Heart right ventricle (tissue), 16 donors: ENCODE results near the gene LINC01488. TPM values are rescaled to one million over a fixed set of nuclear protein-coding genes. Genes with fewer than 3 reads are reported as not detected.

Source experiments
- ATAC-seq, 8 donors: fragments of 200-7000 bp; cut with Tn5 transposase; one replicate each; pipeline ENCODE4 v1.9.1; 2020; ENCODE audit warnings: mild to moderate bottlenecking in 8 of 8, moderate library complexity in 8 of 8, moderate number of reproducible peaks in 1 of 8
- DNase-seq, 2 donors: peaks; one replicate each; pipeline ENCODE4 v3.0.0-alpha.2; 2020
- H3K27ac ChIP-seq, 10 donors: fragments of 200-600 bp; sonication (generic) in 2 of 10; one replicate each; pipeline versions ENCODE4 v1.5.0 to v1.8.0; 2020 to 2022; ENCODE audit warnings: mild to moderate bottlenecking in 3 of 10
- H3K27me3 ChIP-seq, 7 donors: fragments of 200-600 bp; one replicate each; pipeline ENCODE4 v1.8.0; 2021 to 2022; ENCODE audit warnings: mild to moderate bottlenecking in 2 of 7
- H3K36me3 ChIP-seq, 9 donors: fragments of 200-600 bp; sonication (generic) in 1 of 9; one replicate each; pipeline versions ENCODE4 v1.5.0 to v1.8.0; 2020 to 2022; ENCODE audit warnings: mild to moderate bottlenecking in 2 of 9
- H3K4me1 ChIP-seq, 9 donors: fragments of 200-600 bp; sonication (generic) in 1 of 9; one replicate each; pipeline versions ENCODE4 v1.5.0 to v1.8.0; 2020 to 2022; ENCODE audit warnings: mild to moderate bottlenecking in 4 of 9
- H3K4me3 ChIP-seq, 10 donors: fragments of 200-600 bp; sonication (generic) in 2 of 10; one replicate each; pipeline versions ENCODE4 v1.5.0 to v1.8.0; 2020 to 2022; ENCODE audit warnings: mild to moderate bottlenecking in 7 of 10, moderate library complexity in 2 of 10
- H3K9me3 ChIP-seq, 11 donors: fragments of 200-600 bp in 10 of 11; sonication (generic) in 2 of 11; one replicate each; pipeline versions ENCODE4 v1.5.0 to v1.8.0; 2013 to 2022; ENCODE audit warnings: mild to moderate bottlenecking in 2 of 11, control low read depth in 1 of 11, moderate library complexity in 1 of 11
- CTCF ChIP-seq, 9 donors: fragments of 200-600 bp; sonication (generic) in 2 of 9; IDR thresholded peaks; one replicate each; pipeline versions ENCODE4 v1.5.0 to v1.8.0; 2021 to 2022; ENCODE audit warnings: antibody characterized with exemption in 9 of 9, mild to moderate bottlenecking in 5 of 9, moderate library complexity in 1 of 9
- WGBS, 2 donors: extraction: QIAGEN DNeasy Blood & Tissue Kit; methylation state at CpG; one replicate each; pipeline ENCODE4 v1.1.7; 2013; ENCODE audit warnings: inconsistent platforms in 1 of 2; 5-methylcytosine and 5-hydroxymethylcytosine counted together
- intact Hi-C, 10 donors: fragments of 100-400 bp; cut with DNase I; formaldehyde crosslinking; loops; one replicate each; pipeline versions ENCODE4 v1.11.1 to v1.14.2; 2022
- polyA plus RNA-seq, 2 donors: library from polyadenylated mRNA; stranded (reverse); fragments of 200-250 nt; gene quantifications; one replicate each; pipeline ENCODE4 v1.2.3, GENCODE V29; 2013
- total RNA-seq, 10 donors: library from RNA; stranded (reverse); fragmentation: NEBNext Ultra II Directional in 3 of 10; extraction: Animal tissue kit (Norgen Biotek cat#: 25700) in 3 of 10; gene quantifications; one replicate each; pipeline versions ENCODE4 v1.2.1 to v1.2.4, GENCODE V29; 2021 to 2023
- donor health status: Arrhythmogenic right ventricular cardiomyopathy.
- donor health status: ischemic (EF 13 %, LVEDD 7.1; RV severe dilation, severe dysfunction).
- donor health status: healthy with polysubstance abuse.
- donor health status: DM: no; HTN: yes; CAD: no.
- donor health status: DM: no; HTN: no; CAD: no.
- donor health status: ischemic (EF 25% LVEDD 6.9; RV normal size, moderate dysfunction).
- donor health status: ischemic (EF 25% LVEDD 5.7; RV mildly dilated, moderate dysfunction).
- donor health status: healthy.
- donor health status: DM: yes; HTN: yes; CAD: no.
- donor health status: Ischemic cardiomyopathy.
- donor health status: ischemic (EF 35%, LVEDD 5.7; RV mildly dilated, moderate dysfunction).
- donor health status: nonischemic (EF 11% LVEDD 7.7; RV severe dilation, severe dysfunction).
- donor health status: DM: yes; HTN: yes; CAD: no.
- donor health status: PGD.
- donor health status: ischemic (EF 29% LVEDD 5.4; RV normal size, mild dysfunction).
- donor health status: nonischemic (EF 23%, LVEDD 6.1; RV moderate dilation, normal function).

LINC01488 gene
- total and polyA plus RNA-seq, 12 donors = 0.03 to 0.59 (median 0.15) TPM; not detected in 4

- peak overlapping the region in 9 of 10 donors; percentile 46 to 82 (median 70) for H3K27ac ChIP-seq
- H3K9me3 ChIP-seq = no peaks in the 10 kb centered on the region
- ATAC-seq = peak; percentile 59 to 91 (median 76)
- H3K4me3 ChIP-seq = no peak overlapping the region
- intact Hi-C loops = loop anchor here in 2 of 10 donors (10.0 kb wide), 2 partner anchors 345 to 365 kb away; no protein-coding TSS in a partner anchor
- no peak for TF ChIP-seq CTCF (IDR thresholded peaks at IDR 0.05)
- 52 to 56% methylated on average over 19 of the region's 19 CpGs for WGBS, 2 donors
- no peaks in the 10 kb centered on the region for H3K36me3 ChIP-seq
- peaks cover 14 to 27% (median 17%) of the 10 kb centered on the region in 9 donors for H3K4me1 ChIP-seq
- peak; percentile 55 to 58 for DNase-seq
- no peaks in the 10 kb centered on the region for H3K27me3 ChIP-seq
Observed at GRCh38 chr11:69479591-69480271, 1.7 kb upstream of the LINC01488 start.

- intact Hi-C loops = loop anchor here in 2 of 10 donors (10.0 kb wide), 2 partner anchors 346 to 366 kb away; no protein-coding TSS in a partner anchor
Observed at GRCh38 chr11:69480547-69481392, 693 bp upstream of the LINC01488 start.

GRCh38 chr11:69482322-69482721 lies 859 bp downstream of the LINC01488 start:
- Histone ChIP-seq H3K9me3 (no peaks in the 10 kb centered on the region), H3K27ac (no peak overlapping the region), H3K4me1 (peaks cover 14 to 51% (median 30%) of the 10 kb centered on the region in 9 donors), H3K4me3 (no peak overlapping the region), H3K36me3 (no peaks in the 10 kb centered on the region), H3K27me3 (no peaks in the 10 kb centered on the region)
- WGBS, 2 donors = 79 to 94% methylated on average over 2 of the region's 2 CpGs
- no peak for TF ChIP-seq CTCF (IDR thresholded peaks at IDR 0.05)
- DNase-seq (no peak), ATAC-seq (no peak)
- intact Hi-C loops = loop anchor here in 2 of 10 donors (10.0 kb wide), 2 partner anchors 348 to 368 kb away; no protein-coding TSS in a partner anchor

More at GRCh38 chr11:69480547-69481392, 693 bp upstream of the LINC01488 start:
- ATAC-seq (peak; percentile 16 to 73 (median 65)), DNase-seq (peak; percentile 66 to 74)
- Histone ChIP-seq H3K4me1 (peaks cover 14 to 36% (median 18%) of the 10 kb centered on the region in 9 donors), H3K9me3 (no peaks in the 10 kb centered on the region), H3K36me3 (no peaks in the 10 kb centered on the region), H3K4me3 (no peak overlapping the region), H3K27ac (peak overlapping the region in 8 of 10 donors; percentile 64 to 82 (median 71)), H3K27me3 (no peaks in the 10 kb centered on the region)
- WGBS, 2 donors = 38% methylated on average over 13 of the region's 13 CpGs
- TF ChIP-seq CTCF (IDR thresholded peaks at IDR 0.05) = no peak

- no peak for TF ChIP-seq CTCF (IDR thresholded peaks at IDR 0.05)
- DNase-seq (no peak), ATAC-seq (no peak)
- Histone ChIP-seq H3K27ac (no peak overlapping the region), H3K27me3 (no peaks in the 10 kb centered on the region), H3K4me1 (peaks cover 14 to 53% (median 30%) of the 10 kb centered on the region in 9 donors), H3K4me3 (no peak overlapping the region), H3K9me3 (no peaks in the 10 kb centered on the region), H3K36me3 (no peaks in the 10 kb centered on the region)
- WGBS, 2 donors = 91 to 96% methylated on average over 3 of the region's 3 CpGs
- intact Hi-C loops = loop anchor here in 2 of 10 donors (10.0 kb wide), 2 partner anchors 348 to 368 kb away; no protein-coding TSS in a partner anchor
Observed at GRCh38 chr11:69483170-69483569, 1.7 kb downstream of the LINC01488 start.
